T47D (cell line): ENCODE data around the gene CACNB1.
"Not testable (repeated sequence)": the region's sequence is repeated elsewhere in the genome, so short reads cannot be mapped to it uniquely, and the experiment has no call there.

Source experiments
- DNase-seq, 2 experiments: peaks; one replicate each; pipeline versions ENCODE4 v3.0.0 to v3.0.0-alpha.2; 2011 to 2012; ENCODE audit warnings: low read depth in 1 of 2, low spot score in 1 of 2
- JUND ChIP-seq: IDR thresholded peaks from 2 replicates; pipeline ENCODE4 v1.6.1; 2012; ENCODE audit warnings: low read depth
- in situ Hi-C: cut with HindIII; loops from 2 replicates; pipeline ENCODE4 v1.10.0; 2016; ENCODE audit warnings: low sequenced_read_pairs, low pct_unique_long_range_greater_than_20kb

CACNB1 gene

GRCh38 chr17:39173526-39174274 is 23.8 kb downstream of the CACNB1 start:
- TF ChIP-seq JUND, result no peak
- in situ Hi-C loops, result no loop called here
- no peak for DNase-seq

GRCh38 chr17:39173080-39173479 is 24.4 kb downstream of the CACNB1 start:
- in situ Hi-C loops, result no loop called here
- TF ChIP-seq JUND, result no peak
- DNase-seq, result no peak

- DNase-seq, result no peak
- TF ChIP-seq JUND, result no peak
- in situ Hi-C loops, result no loop called here
Observed at GRCh38 chr17:39171933-39172332, 25.5 kb downstream of the CACNB1 start.

GRCh38 chr17:39170558-39170957 is 26.9 kb downstream of the CACNB1 start:
- in situ Hi-C loops, result no loop called here
- TF ChIP-seq JUND, result no peak
- DNase-seq, result no peak

- no peak for DNase-seq
- TF ChIP-seq JUND, result no peak
- in situ Hi-C loops, result no loop called here
Observed at GRCh38 chr17:39170109-39170508, 27.4 kb downstream of the CACNB1 start.

GRCh38 chr17:39169518-39169917 is 28.0 kb downstream of the CACNB1 start:
- no peak for DNase-seq
- no peak for TF ChIP-seq JUND
- in situ Hi-C loops, result no loop called here

GRCh38 chr17:39169101-39169500 is 28.4 kb downstream of the CACNB1 start:
- in situ Hi-C loops, result no loop called here

GRCh38 chr17:39168503-39168902 is 29.0 kb downstream of the CACNB1 start:
- DNase-seq, in situ Hi-C loops: not testable (repeated sequence)

More at GRCh38 chr17:39169101-39169500, 28.4 kb downstream of the CACNB1 start:
- TF ChIP-seq JUND, result no peak
- DNase-seq, result no peak

GRCh38 chr17:39167476-39167875 is 30.0 kb downstream of the CACNB1 start:
- in situ Hi-C loops, result no loop called here

GRCh38 chr17:39166437-39167335 is 30.8 kb downstream of the CACNB1 start:
- in situ Hi-C loops, result no loop called here
- DNase-seq, result peak in 1 of 2 experiments; percentile 67
- TF ChIP-seq JUND, result no peak

More at GRCh38 chr17:39167476-39167875, 30.0 kb downstream of the CACNB1 start:
- no peak for DNase-seq
- TF ChIP-seq JUND, result no peak

GRCh38 chr17:39165841-39166349 is 31.6 kb downstream of the CACNB1 start, which contains the start of gene ARL5C:
Gene ARL5C (minus strand): TSS chr17:39166161. CDS start chr17:39165760, 401 bp downstream.
- in situ Hi-C loops, result no loop called here
- no peak for TF ChIP-seq JUND
- no peak for DNase-seq

- no peak for DNase-seq
- TF ChIP-seq JUND, result no peak
- in situ Hi-C loops, result no loop called here
Observed at GRCh38 chr17:39165178-39165840, 32.2 kb downstream of the CACNB1 start.

GRCh38 chr17:39164675-39165143 is 32.8 kb downstream of the CACNB1 start:
- no peak for TF ChIP-seq JUND
- peak; percentile 92 to 98 for DNase-seq
- in situ Hi-C loops, result no loop called here
